Cardiac fibroblast (primary cell): ENCODE data around the gene ABCD3.
"Not testable (repeated sequence)": the region's sequence is repeated elsewhere in the genome, so short reads cannot be mapped to it uniquely, and the experiment has no call there.

Experiments used
- DNase-seq, 2 donors: peaks; one replicate each; pipeline versions ENCODE4 v3.0.0 to v3.0.0-alpha.2; 2010; ENCODE audit warnings: low read depth in 2 of 2
- H3K4me3 ChIP-seq, 2 donors: replicated peaks in 1 of 2; 1 replicate in 1 of 2; 2 replicates in 1 of 2; pipeline ENCODE4 v1.5.1; 2011; ENCODE audit warnings: low read depth in 2 of 2, low read length in 2 of 2, mild to moderate bottlenecking in 2 of 2, moderate library complexity in 1 of 2
- CTCF ChIP-seq: IDR thresholded peaks from one replicate; pipeline ENCODE4 v1.5.1; 2011; ENCODE audit warnings: low read depth, mild to moderate bottlenecking, low read length, inconsistent platforms

The ABCD3 gene

GRCh38 chr1:94417978-94418663 is at the start of gene ABCD3:
ABCD3 (plus strand) TSS chr1:94418389; CDS start chr1:94418479, 90 bp downstream.
- DNase-seq: peak; percentile 98 to 99
- H3K4me3 ChIP-seq: peak within 1 kb of the TSS; percentile 86 to 90
- TF ChIP-seq CTCF: no peak

- DNase-seq, H3K4me3 ChIP-seq: not testable (repeated sequence)
These were observed 45.4 kb upstream of the ABCD3 start for GRCh38 chr1:94372771-94373170.

GRCh38 chr1:94373311-94373710 is 44.9 kb upstream of the ABCD3 start:
- H3K4me3 ChIP-seq, DNase-seq: not testable (repeated sequence)

GRCh38 chr1:94375666-94376065 is 42.5 kb upstream of the ABCD3 start:
- peak in 1 of 2 donors; percentile 65 for DNase-seq
- H3K4me3 ChIP-seq: not testable (repeated sequence)

GRCh38 chr1:94378493-94378892 is 39.7 kb upstream of the ABCD3 start:
- DNase-seq, H3K4me3 ChIP-seq: not testable (repeated sequence)

GRCh38 chr1:94379615-94380014 is 38.6 kb upstream of the ABCD3 start:
- DNase-seq: no peak
- TF ChIP-seq CTCF: no peak
- H3K4me3 ChIP-seq: no peak overlapping the region

- H3K4me3 ChIP-seq: no peak overlapping the region
- TF ChIP-seq CTCF: no peak
- DNase-seq: no peak
These were observed 36.0 kb upstream of the ABCD3 start for GRCh38 chr1:94382201-94382600.

GRCh38 chr1:94383966-94384408 is 34.2 kb upstream of the ABCD3 start:
- DNase-seq: peak; percentile 55 to 77
- H3K4me3 ChIP-seq: no peak overlapping the region
- TF ChIP-seq CTCF: no peak

GRCh38 chr1:94384485-94385265 is 33.5 kb upstream of the ABCD3 start:
- TF ChIP-seq CTCF: no peak
- H3K4me3 ChIP-seq: no peak overlapping the region
- DNase-seq: no peak
